Thyroid gland (tissue), 4 donors: Measurements from ENCODE around the gene FKBP5. TPM values are rescaled to one million over a fixed set of nuclear protein-coding genes. Genes with fewer than 3 reads are reported as not detected.

ENCODE experiments used
- DNase-seq, 2 donors: peaks; one replicate each; pipeline ENCODE4 v3.0.0-alpha.2; 2019
- H3K27ac ChIP-seq, 3 donors: fragments of 200-600 bp; sonication (generic); 1 replicate in 2 of 3; 2 replicates in 1 of 3; pipeline ENCODE4 v1.5.1; 2016 to 2019; ENCODE audit warnings: mild to moderate bottlenecking in 1 of 3, moderate library complexity in 1 of 3
- H3K27me3 ChIP-seq: fragments of 200-600 bp; sonication (generic); one replicate; pipeline ENCODE4 v1.5.1; 2019
- H3K36me3 ChIP-seq, 2 donors: fragments of 200-600 bp; sonication (generic); one replicate each; pipeline ENCODE4 v1.5.1; 2016 to 2019
- H3K4me1 ChIP-seq, 2 donors: fragments of 200-600 bp; sonication (generic); one replicate each; pipeline ENCODE4 v1.5.1; 2017 to 2019
- H3K4me3 ChIP-seq, 3 donors: fragments of 200-600 bp; sonication (generic); replicated peaks in 1 of 3; 1 replicate in 2 of 3; 2 replicates in 1 of 3; pipeline ENCODE4 v1.5.1; 2016; ENCODE audit warnings: mild to moderate bottlenecking in 1 of 3
- H3K9me3 ChIP-seq: fragments of 200-600 bp; sonication (generic); one replicate; pipeline ENCODE4 v1.5.1; 2017
- CTCF ChIP-seq, 6 experiments: fragments of 200-600 bp in 3 of 6; fragments of 450-650 bp in 3 of 6; sonication (generic) in 3 of 6; IDR thresholded peaks; one replicate each; pipeline ENCODE4 v1.5.1; 2016 to 2019; ENCODE audit warnings: antibody characterized with exemption in 6 of 6, mild to moderate bottlenecking in 2 of 6, inconsistent platforms in 1 of 6, moderate library complexity in 1 of 6
- POLR2A ChIP-seq, 2 donors: fragments of 450-650 bp; IDR thresholded peaks; one replicate each; pipeline ENCODE4 v1.6.1; 2017; ENCODE audit warnings: antibody characterized with exemption in 2 of 2, mild to moderate bottlenecking in 2 of 2, moderate library complexity in 1 of 2
- WGBS, 2 donors: methylation state at CpG; one replicate each; pipeline ENCODE4 v1.1.5; 2017; 5-methylcytosine and 5-hydroxymethylcytosine counted together
- intact Hi-C: fragments of 100-400 bp; cut with DNase I; formaldehyde crosslinking; loops from one replicate; pipeline ENCODE4 v1.15.1; 2023
- total RNA-seq, 4 donors: library from RNA; depleted of rRNA; stranded (reverse); fragments of >200 nt; gene quantifications; one replicate each; pipeline ENCODE4 v1.2.3, GENCODE V29; 2016

FKBP5 gene
- total RNA-seq, 4 donors from 2014 or later, result 239 to 600 (median 253) TPM

GRCh38 chr6:35592178-35592577 lies 96.5 kb downstream of the FKBP5 start:
- H3K27me3 ChIP-seq, result no peaks in the 10 kb centered on the region
- intact Hi-C loops, result no loop called here
- no peak overlapping the region for H3K4me3 ChIP-seq
- no peak for DNase-seq
- no peaks in the 10 kb centered on the region for H3K9me3 ChIP-seq
- peaks cover 78 to 92% of the 10 kb centered on the region in 2 donors for H3K4me1 ChIP-seq
- TF ChIP-seq POLR2A (IDR thresholded peaks at IDR 0.05), result no peak
- TF ChIP-seq CTCF (IDR thresholded peaks at IDR 0.05), result no peak
- H3K36me3 ChIP-seq, result peaks cover 40 to 51% of the 10 kb centered on the region in 2 donors
- 88 to 90% methylated on average over 3 of the region's 3 CpGs for WGBS, 2 donors
- peak overlapping the region; percentile 96 to 99 (median 97) for H3K27ac ChIP-seq

GRCh38 chr6:35590622-35591066 lies 98.1 kb downstream of the FKBP5 start:
- H3K27me3 ChIP-seq, result no peaks in the 10 kb centered on the region
- peaks cover 77 to 92% of the 10 kb centered on the region in 2 donors for H3K4me1 ChIP-seq
- WGBS, 2 donors, result 7 to 9% methylated on average over 6 of the region's 6 CpGs
- peak; percentile 96 to 97 for DNase-seq
- no peak overlapping the region for H3K4me3 ChIP-seq
- H3K27ac ChIP-seq, result peak overlapping the region; percentile 96 to 99 (median 97)
- peaks cover 49 to 51% of the 10 kb centered on the region in 2 donors for H3K36me3 ChIP-seq
- H3K9me3 ChIP-seq, result no peaks in the 10 kb centered on the region
- TF ChIP-seq CTCF (IDR thresholded peaks at IDR 0.05), result no peak
- TF ChIP-seq POLR2A (IDR thresholded peaks at IDR 0.05), result peak in 1 of 2 donors; percentile 70
- intact Hi-C loops, result no loop called here

GRCh38 chr6:35589904-35590303 lies 98.8 kb downstream of the FKBP5 start:
- H3K27ac ChIP-seq, result peak overlapping the region; percentile 94 to 97 (median 96)
- intact Hi-C loops, result no loop called here
- no peak overlapping the region for H3K4me3 ChIP-seq
- H3K27me3 ChIP-seq, result no peaks in the 10 kb centered on the region
- H3K4me1 ChIP-seq, result peaks cover 83 to 94% of the 10 kb centered on the region in 2 donors
- peaks cover 41 to 44% of the 10 kb centered on the region in 2 donors for H3K36me3 ChIP-seq
- DNase-seq, result no peak
- H3K9me3 ChIP-seq, result no peaks in the 10 kb centered on the region
- TF ChIP-seq POLR2A (IDR thresholded peaks at IDR 0.05) (no peak), CTCF (IDR thresholded peaks at IDR 0.05) (no peak)
- WGBS, 2 donors, result 97 to 98% methylated on average over 3 of the region's 3 CpGs

GRCh38 chr6:35589201-35589739 lies 99.4 kb downstream of the FKBP5 start:
- no peaks in the 10 kb centered on the region for H3K9me3 ChIP-seq
- 91 to 92% methylated on average over 8 of the region's 8 CpGs for WGBS, 2 donors
- TF ChIP-seq CTCF (IDR thresholded peaks at IDR 0.05) (no peak), POLR2A (IDR thresholded peaks at IDR 0.05) (no peak)
- no peak for DNase-seq
- no peaks in the 10 kb centered on the region for H3K27me3 ChIP-seq
- peak overlapping the region; percentile 94 to 97 (median 96) for H3K27ac ChIP-seq
- peaks cover 37 to 39% of the 10 kb centered on the region in 2 donors for H3K36me3 ChIP-seq
- H3K4me1 ChIP-seq, result peaks cover 88 to 95% of the 10 kb centered on the region in 2 donors
- intact Hi-C loops, result no loop called here
- no peak overlapping the region for H3K4me3 ChIP-seq

GRCh38 chr6:35587167-35587566 lies 101.5 kb downstream of the FKBP5 start:
- no peak for DNase-seq
- peak in 1 of 2 donors; percentile 34 for TF ChIP-seq POLR2A (IDR thresholded peaks at IDR 0.05)
- TF ChIP-seq CTCF (IDR thresholded peaks at IDR 0.05), result no peak
- H3K27ac ChIP-seq, result peak overlapping the region; percentile 73 to 97 (median 96)
- H3K4me1 ChIP-seq, result peaks cover 85 to 98% of the 10 kb centered on the region in 2 donors
- WGBS, 2 donors, result 72 to 80% methylated on average over 2 of the region's 2 CpGs
- intact Hi-C loops, result no loop called here
- peaks cover 33 to 42% of the 10 kb centered on the region in 2 donors for H3K36me3 ChIP-seq
- no peaks in the 10 kb centered on the region for H3K9me3 ChIP-seq
- no peak overlapping the region for H3K4me3 ChIP-seq
- H3K27me3 ChIP-seq, result no peaks in the 10 kb centered on the region
